Skin epidermis (tissue), 12 donors: ENCODE data around the gene LILRB2.
"Not testable (repeated sequence)": the region's sequence is repeated elsewhere in the genome, so short reads cannot be mapped to it uniquely, and the experiment has no call there.

ENCODE experiments used
- H3K27ac ChIP-seq, 21 experiments: fragments of 200-600 bp; sonication (generic) in 11 of 21; one replicate each; pipeline ENCODE4 v1.5.0; 2020; ENCODE audit warnings: mild to moderate bottlenecking in 3 of 21, inconsistent platforms in 2 of 21, moderate library complexity in 2 of 21
- H3K4me3 ChIP-seq, 7 experiments: fragments of 200-600 bp; sonication (generic) in 2 of 7; one replicate each; pipeline ENCODE4 v1.5.0; 2020; ENCODE audit warnings: inconsistent platforms in 2 of 7, mild to moderate bottlenecking in 2 of 7, moderate library complexity in 1 of 7

LILRB2 gene

DNA sequence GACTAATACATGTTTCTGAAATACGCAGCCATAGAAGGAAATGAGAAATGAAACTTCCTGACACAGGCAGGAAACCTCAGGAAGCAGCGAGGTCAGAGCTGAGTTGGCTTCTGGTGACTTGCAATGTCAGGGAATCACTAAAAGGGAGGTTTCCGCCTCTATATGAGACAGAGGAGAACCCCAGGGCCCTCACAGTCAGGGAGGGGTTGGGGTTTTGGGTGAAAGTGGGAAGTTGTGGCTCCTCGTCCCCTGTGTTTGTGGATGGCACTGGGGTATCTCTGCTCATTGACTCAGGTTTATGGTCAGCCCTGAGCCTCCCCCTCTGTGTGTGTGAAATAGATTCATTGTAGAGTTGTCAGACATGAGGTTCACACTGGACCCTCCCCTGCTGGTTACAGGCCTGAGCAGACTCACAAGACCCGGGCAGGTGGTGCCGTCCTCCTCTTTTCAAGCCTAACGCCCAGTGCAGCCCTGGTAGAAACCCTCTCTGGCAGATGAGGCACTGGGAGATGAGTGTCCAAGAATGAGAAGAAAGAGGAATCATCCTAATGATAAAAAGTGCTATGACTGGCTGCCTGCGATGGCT is 32.8 kb downstream of the LILRB2 start:
- H3K4me3 ChIP-seq, result no peak overlapping the region
- H3K27ac ChIP-seq, result peak overlapping the region in 7 of 21 experiments; percentile 24 to 63 (median 49)

DNA sequence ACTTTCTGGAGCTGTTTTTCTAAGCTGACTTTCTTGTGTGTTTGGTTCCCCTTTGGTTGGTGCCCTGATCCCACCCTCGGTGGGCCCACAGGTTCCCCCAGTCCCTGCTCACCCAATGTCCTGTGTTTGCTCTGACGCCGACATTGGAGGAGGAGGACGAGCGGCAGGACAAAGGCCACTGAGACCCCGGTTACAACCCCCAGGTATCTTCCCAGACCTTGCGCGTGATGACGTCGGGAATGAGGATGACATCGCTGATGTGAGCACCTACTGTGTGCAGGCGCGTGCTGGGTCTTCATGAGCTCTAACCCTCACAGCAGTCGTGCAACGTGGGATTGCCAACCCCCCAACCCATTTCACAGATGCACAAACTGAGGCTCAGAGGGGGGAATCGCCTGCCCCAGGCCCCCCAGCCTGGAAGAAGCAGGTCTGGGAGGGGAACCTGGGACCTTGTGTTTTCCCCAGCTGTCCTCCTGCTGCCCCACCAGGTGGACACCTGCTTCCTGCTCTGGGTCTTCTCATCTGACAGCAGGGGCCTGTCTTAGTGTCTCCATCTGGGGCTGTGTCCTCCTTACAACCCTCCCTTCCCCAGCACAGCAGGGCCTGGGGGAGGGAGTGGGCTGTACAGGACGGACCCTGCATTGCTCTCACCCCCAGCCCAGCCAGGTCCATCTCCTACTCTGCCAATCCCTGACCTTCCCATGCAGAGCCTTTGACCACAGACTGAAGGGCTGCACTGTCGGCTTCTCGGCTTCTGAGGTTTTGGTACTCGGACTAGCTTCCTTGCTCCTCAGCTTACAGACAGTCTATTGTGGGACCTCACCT is 33.6 kb downstream of the LILRB2 start:
- peak overlapping the region in 11 of 21 experiments; percentile 23 to 62 (median 49) for H3K27ac ChIP-seq
- no peak overlapping the region for H3K4me3 ChIP-seq

DNA sequence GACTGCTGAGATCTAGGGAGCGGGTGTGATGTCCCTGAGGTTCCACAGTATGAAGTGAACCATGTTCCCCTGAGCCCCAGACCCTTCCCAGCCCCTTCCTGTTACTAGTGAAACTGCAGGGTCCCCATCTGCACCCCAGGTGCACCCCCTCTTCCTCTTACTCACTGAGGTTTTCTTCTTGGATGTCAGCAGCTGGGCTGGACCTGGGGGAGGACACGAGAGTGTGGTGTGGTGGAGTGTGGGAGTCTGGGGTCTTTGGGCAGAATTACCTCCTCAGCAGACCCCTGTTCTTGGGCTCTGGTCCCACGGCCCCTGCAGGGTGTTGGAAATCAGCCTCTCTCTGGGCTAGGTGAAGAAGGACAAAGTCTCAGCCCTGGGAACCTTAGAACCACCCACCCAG is 35.0 kb downstream of the LILRB2 start:
- H3K27ac ChIP-seq, result no peak overlapping the region
- H3K4me3 ChIP-seq, result no peak overlapping the region

DNA sequence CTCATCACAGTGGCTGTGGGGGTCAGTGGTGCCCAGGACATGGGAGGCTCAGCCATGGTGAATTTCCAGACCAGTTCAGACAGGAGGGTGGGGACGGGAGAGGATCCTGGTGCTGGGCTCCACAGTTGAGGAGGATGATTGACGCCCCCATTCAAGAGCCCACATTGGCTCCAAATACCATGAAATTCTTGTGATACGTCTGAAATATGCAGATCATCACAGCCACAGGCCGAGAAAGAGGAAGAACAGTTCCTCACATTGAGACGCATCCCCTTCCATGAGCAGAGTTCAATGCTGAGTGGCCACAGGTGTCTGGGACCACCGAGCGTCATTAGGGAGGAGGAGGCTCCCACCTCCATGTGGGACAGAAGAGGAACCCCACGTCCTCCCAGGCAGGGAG is 37.1 kb downstream of the LILRB2 start:
- not testable (repeated sequence) for H3K27ac ChIP-seq, H3K4me3 ChIP-seq

DNA sequence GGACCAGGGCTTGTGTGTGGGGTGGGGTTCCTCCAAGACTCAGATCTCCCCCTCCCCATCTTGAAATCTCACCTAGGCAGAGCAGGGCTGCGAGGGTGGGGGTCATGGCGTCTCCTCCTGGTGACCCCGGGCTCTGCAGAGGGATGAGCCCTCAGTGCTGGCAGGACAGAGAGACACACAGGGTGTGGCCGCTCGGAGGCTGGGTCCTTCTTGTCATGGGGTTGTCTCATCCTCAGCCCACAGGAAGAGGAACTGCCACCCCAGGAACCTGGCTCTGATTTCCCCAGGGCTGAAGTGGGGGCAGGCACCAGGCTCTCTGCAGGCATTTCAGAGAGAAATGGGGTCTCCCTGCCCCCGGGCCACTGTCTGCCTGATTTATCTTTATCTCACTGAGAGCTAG is 38.3 kb downstream of the LILRB2 start, which contains the start of gene LILRA6:
Gene LILRA6 (minus strand): TSS at position 145 of the 400 bp plus-strand sequence.
- not testable (repeated sequence) for H3K4me3 ChIP-seq
- peak within 1 kb of the TSS in 1 of 21 experiments; percentile 73 for H3K27ac ChIP-seq

DNA sequence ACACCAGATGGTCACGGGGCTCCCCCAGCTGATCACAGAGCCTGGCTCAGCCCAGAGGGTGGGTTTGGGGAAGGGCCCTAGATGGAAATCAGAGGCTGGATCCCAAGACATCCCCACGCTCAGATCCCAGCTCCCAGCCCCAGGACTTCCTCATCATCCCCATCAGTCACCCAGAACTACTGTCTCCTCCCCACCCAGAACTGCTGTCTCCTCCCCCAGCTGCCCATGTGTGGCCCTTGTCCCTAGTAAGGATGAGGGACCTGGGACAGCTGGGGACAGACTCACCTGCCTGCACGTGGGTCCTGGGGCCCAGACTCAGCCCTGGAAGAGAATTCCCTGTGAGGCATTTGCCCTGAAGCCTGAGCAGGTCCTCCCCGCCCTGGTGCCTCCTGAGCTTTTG is 38.7 kb downstream of the LILRB2 start:
- not testable (repeated sequence) for H3K4me3 ChIP-seq
- H3K27ac ChIP-seq, result peak overlapping the region in 1 of 21 experiments; percentile 73

DNA sequence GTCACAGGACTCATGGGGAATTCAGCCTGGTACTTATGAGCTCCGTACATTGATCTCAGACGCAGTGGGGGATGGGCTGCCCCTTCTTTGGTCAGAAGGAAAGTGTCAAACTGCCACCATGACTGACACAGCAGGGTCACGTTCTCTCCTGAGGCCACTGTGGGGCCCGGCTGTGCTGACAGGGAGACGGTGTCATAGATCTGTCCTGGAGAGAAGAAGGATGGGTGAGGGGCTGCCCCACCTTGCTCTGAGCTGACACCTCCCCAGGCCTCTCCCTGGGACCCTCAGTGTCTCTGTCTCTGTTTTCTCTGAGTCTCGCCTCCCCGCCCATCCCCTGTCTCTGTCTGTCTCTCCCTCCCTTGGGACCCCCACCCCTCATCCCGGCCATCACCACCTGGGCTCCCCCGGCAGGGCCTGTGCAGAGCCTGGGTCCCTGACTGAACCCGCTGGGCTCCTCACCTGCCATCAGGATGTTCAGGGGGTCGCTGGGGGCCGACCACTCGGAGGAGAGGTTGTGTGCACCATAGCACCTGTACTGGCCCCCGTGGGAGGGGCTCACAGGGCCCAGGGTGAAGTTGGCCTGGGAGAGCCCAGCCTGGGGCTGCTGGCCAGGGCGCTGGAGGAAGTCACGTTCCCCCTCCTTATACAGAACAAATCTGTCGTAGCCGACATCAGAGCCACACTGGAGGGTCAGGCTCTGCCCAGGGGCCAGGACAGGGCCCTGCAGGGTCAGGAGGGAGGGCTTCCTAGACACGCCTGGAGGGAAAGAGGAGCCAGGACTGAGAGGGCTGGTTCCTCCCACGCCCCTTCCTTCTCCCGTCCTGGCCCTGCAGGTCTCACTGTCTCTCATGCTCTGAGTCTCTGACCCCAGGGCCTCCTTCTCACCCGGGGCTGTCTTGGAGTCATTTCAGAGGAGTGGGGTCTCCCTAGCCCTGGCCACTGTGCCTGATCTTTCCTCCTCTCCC is 40.3 kb downstream of the LILRB2 start:
- H3K27ac ChIP-seq, H3K4me3 ChIP-seq: not testable (repeated sequence)

DNA sequence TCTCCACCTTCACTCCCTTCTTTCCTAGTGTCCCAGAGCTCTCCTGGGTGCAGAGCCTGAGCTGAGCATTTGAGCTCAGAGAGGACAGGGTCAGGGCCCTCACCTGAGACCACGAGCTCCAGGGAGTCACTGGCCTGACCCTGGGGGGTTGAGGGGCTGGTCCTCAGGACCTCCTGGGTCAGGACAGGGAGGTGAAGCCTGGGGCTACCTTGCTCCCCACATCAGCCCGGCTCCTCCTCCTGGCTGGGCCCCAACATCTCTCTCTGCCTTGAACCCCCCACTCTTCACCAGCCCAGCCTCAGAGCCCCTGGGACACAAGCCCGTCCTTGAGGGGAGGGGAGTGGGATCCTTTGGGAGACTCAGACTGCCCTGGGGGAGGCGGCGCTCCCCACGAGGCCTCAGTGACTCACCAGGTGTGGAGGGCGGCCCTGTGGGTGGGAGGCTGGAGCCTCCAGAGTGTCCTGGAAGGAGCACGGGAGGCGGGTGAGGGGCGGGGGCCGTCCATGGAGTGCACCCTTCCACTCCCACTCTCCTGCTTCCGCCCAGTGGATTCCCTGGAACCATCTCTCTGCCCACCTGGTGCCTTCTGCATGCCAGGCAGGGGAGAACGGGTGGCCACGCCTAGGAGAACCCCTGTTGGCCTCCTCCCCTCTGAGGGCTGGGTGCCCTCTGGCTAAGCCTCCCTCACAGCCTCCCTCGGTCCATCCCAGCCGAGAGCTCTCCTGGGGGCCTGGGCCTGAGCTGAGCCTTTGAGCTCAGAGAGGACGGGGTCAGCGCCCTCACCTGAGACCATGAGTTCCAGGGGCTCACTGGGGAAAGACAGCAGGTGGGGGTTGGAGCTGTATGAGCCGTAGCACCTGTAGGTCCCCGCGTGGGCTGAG is 41.2 kb downstream of the LILRB2 start:
- not testable (repeated sequence) for H3K4me3 ChIP-seq

DNA sequence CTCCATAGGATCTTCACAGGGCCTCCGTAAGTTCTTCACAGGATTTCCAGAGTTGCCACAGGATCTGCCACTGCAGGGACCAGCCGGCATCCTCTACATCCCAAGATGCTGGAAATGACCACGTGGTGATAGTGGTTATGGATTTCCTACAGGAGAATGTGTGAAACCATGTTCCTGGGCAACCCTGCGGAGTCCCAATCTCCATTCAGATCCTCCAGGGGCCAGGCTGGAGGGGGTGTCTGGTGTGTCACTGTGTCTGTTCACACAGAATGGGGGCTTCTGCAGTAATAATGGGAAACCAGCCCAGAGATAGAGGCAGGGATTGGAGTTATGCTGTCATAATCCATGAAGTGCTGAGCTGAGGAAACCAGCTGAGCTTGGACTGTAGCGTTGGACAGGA is 47.0 kb downstream of the LILRB2 start:
- Histone ChIP-seq H3K27ac (no peak overlapping the region), H3K4me3 (no peak overlapping the region)

More for the DNA sequence above, 41.2 kb downstream of the LILRB2 start:
- not testable (repeated sequence) for H3K27ac ChIP-seq

DNA sequence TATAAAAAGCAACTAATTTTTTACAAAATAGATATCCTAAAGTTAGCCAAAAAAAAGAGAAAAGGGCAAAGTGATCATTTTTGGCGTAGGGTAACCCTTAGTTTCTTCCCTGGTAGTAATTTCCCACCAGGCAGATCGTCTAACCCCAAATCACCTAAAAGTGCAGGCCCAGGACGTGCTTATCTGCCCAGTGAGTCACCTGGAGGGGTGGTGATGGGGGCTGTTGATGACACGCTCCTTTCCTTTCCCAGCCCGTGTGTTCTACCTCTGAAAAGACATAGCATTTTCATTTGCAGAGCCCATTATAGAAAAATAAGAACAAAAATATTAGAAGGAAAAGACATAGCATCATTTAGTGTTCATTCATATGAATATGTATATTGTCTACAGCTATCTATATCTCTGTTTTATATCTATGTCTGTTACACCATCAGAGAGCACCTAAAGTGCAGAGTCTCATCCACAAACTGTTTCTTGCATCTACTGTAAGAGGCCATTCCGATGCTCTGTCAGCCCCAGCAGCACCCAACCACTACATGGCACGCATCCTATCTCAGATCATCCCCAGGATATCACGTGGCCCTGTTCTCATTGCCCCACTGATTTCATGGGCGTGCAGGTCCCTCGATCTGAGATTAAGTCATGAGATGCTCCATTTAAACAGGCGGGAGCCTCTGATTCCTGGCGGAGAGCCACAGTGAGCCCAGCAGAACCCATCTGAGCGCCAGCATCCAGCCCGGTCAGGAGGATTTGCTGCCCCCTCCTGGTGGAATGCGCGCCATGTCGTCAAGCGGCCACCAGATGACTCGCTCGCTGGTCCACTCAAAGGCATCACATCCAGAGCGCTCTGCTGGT is 49.6 kb downstream of the LILRB2 start:
- no peak overlapping the region for H3K27ac ChIP-seq
- H3K4me3 ChIP-seq, result no peak overlapping the region

DNA sequence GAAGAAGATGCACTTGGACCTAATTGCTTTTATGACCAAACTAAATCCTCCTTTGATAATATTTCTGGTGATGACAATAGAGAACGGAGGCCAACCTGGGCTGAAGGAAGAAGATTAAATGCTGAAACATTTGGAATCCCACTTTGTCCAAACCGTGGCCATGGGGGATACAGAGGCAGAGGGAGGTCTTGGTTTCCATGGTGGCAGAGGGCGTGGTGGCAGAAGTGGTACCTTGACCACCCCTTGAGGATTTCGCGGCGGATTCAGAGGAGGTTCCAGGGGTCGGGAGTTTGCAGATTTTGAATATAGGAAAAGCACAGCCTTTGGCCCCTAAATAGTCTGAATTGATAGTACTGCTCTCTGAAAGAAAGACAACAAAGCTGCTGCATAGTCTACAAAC is 50.9 kb downstream of the LILRB2 start:
- no peak overlapping the region for H3K4me3 ChIP-seq

DNA sequence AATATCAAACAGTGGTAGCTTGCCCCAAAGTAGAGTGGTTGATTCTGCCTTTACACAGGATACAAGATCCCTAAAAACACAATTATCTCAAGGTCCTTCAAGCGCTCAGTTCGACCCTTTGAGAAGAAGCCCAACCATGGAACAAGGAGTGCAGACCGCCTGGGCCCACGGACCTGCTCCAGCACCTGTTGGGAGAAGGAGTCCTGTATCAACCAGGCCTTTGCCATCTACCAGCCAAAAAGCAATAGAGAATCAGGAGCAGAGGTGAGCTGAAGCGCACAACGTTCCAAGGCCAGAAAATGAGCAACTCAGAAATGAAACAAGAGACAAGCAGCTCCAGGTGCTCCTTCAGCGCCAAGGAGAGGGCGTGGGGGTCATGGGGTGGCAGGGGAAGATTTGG is 51.8 kb downstream of the LILRB2 start:
- no peak overlapping the region for H3K4me3 ChIP-seq
- H3K27ac ChIP-seq, result no peak overlapping the region

More for the DNA sequence above, 50.9 kb downstream of the LILRB2 start:
- no peak overlapping the region for H3K27ac ChIP-seq

DNA sequence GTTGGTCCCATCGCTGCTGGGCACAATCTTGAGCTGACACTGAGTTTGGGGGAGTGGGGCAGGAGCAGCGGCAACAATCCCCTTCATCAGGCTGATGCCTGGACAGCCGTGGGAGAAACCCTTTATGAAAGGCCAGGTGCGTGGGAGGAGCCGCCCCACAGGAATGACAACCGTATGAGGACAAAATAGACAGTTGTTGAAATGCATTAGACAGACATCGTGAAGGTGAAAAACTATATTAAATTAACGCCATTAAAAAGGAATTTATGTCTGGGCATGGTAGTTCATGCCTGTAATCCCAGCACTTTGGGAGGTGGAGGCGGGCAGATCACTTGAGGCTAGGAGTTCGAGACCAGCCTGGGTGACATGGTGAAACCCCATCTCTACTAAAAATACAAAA is 56.3 kb downstream of the LILRB2 start:
- not testable (repeated sequence) for H3K4me3 ChIP-seq, H3K27ac ChIP-seq

DNA sequence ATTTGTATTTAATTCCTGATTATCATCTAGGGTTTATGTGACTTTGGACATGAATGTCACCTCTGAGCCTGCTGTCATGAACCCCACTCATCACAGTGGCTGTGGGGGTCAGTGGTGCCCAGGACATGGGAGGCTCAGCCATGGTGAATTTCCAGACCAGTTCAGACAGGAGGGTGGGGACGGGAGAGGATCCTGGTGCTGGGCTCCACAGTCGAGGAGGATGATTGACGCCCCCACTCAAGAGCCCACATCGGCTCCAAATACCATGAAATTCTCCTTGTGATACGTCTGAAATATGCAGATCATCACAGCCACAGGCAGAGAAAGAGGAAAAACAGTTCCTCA is 57.0 kb downstream of the LILRB2 start:
- peak overlapping the region in 1 of 21 experiments; percentile 8 for H3K27ac ChIP-seq
- H3K4me3 ChIP-seq, result not testable (repeated sequence)
